Activated naive CD4-positive, alpha-beta T cell treated with anti-CD3 and anti-CD28 coated beads, Interleukin-2, amount 10 ng/mL, durations not matched to agents 7 days and 5 days (primary cell): ENCODE results near the gene TMEM156.
A peak's percentile ranks its signal among the peaks of the same experiment; 100 is the strongest.
"Not testable (repeated sequence)": the region's sequence is repeated elsewhere in the genome, so short reads cannot be mapped to it uniquely, and the experiment has no call there.

Source experiments
- CTCF ChIA-PET: fragments of 350-600 bp; sonication (Branson Sonifier 250); formaldehyde crosslinking; loops from one replicate; lab custom pipeline; 2021; ENCODE audit warnings: antibody characterized with exemption; lab: Charles Lee
- DNase-seq: peaks from one replicate; pipeline ENCODE4 v3.0.0-alpha.2; 2020
- H3K27ac Mint-ChIP-seq: one replicate; pipeline ENCODE4 v1.8.0; 2021; ENCODE audit warnings: mild to moderate bottlenecking, moderate library complexity, mixed read lengths
- H3K27me3 Mint-ChIP-seq: one replicate; pipeline ENCODE4 v1.8.0; 2021; ENCODE audit warnings: mild to moderate bottlenecking, mixed read lengths
- H3K36me3 Mint-ChIP-seq: one replicate; pipeline ENCODE4 v1.8.0; 2021; ENCODE audit warnings: mixed read lengths
- H3K4me1 Mint-ChIP-seq: one replicate; pipeline ENCODE4 v1.8.0; 2021; ENCODE audit warnings: mixed read lengths
- H3K4me3 Mint-ChIP-seq: one replicate; pipeline ENCODE4 v1.8.0; 2021; ENCODE audit warnings: mild to moderate bottlenecking, moderate library complexity, mixed read lengths
- H3K9me3 Mint-ChIP-seq: one replicate; pipeline ENCODE4 v1.8.0; 2021; ENCODE audit warnings: mixed read lengths

TMEM156 gene

DNA sequence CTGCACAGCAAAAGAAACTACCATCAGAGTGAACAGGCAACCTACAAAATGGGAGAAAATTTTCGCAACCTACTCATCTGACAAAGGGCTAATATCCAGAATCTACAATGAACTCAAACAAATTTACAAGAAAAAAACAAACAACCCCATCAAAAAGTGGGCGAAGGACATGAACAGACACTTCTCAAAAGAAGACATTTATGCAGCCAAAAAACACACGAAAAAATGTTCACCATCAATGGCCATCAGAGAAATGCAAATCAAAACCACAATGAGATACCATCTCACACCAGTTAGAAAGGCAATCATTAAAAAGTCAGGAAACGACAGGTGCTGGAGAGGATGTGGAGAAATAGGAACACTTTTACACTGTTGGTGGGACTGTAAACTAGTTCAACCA, 30.2 kb downstream of the TMEM156 start:
- H3K36me3 Mint-ChIP-seq: peaks cover 55% of the 10 kb centered on the region
- H3K27ac Mint-ChIP-seq, DNase-seq: not testable (repeated sequence)

DNA sequence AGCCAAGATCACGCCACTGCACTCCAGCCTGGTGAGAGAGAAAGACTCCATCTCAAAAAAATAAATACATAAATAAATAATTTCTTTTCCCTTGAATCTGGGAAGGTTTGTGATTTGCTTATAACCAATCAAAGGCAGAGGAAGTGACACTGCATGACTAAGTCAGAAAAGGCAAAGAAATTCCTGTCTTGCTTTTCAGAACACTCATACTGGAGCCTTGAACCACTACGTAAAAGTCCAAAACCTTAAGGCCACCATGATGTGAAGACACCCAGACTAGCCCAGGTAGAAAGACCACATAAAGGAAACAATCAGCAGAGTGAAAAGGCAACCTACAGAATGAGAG, 36.6 kb downstream of the TMEM156 start:
- H3K9me3 Mint-ChIP-seq: peaks cover 8% of the 10 kb centered on the region
- H3K4me3 Mint-ChIP-seq: no peak overlapping the region
- no peaks in the 10 kb centered on the region for H3K27me3 Mint-ChIP-seq
- peaks cover 9% of the 10 kb centered on the region for H3K4me1 Mint-ChIP-seq
- DNase-seq: no peak
- H3K36me3 Mint-ChIP-seq: peaks cover 67% of the 10 kb centered on the region
- CTCF ChIA-PET: interaction anchor here (1.3 kb wide), 1 partner anchor 93 kb away, joined by 4 read pairs; no protein-coding TSS in a partner anchor
- H3K27ac Mint-ChIP-seq: no peak overlapping the region

More for the DNA sequence above, 30.2 kb downstream of the TMEM156 start:
- H3K4me1 Mint-ChIP-seq, H3K27me3 Mint-ChIP-seq, H3K4me3 Mint-ChIP-seq, CTCF ChIA-PET: not testable (repeated sequence)
- H3K9me3 Mint-ChIP-seq: peaks cover 15% of the 10 kb centered on the region

DNA sequence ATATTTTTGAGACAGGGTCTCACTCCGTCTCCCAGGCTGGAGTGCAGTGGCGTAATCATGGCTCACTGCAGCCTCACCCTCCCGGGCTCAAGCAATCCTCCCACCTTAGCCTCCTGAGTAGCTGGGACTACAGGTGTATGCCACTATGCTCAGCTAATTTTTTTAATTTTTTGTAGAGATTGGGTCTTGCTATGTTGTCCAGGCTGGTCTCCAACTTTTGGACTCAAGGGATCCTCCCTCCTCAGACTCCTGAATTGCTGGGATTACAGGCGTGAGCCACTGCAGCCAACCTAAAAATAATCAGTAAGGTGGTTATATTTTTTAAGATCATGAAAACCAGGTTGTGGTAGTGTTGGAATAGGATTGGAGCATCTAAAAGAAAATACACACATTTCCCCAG, 38.1 kb downstream of the TMEM156 start:
- DNase-seq: no peak
- Mint-ChIP-seq H3K4me3 (no peak overlapping the region), H3K9me3 (no peaks in the 10 kb centered on the region), H3K27me3 (no peaks in the 10 kb centered on the region), H3K36me3 (peaks cover 63% of the 10 kb centered on the region), H3K27ac (no peak overlapping the region), H3K4me1 (peaks cover 15% of the 10 kb centered on the region)
- CTCF ChIA-PET: interaction anchor here (0.5 to 2.1 kb wide), 5 partner anchors 9 to 94 kb away, joined by 3 to 9 read pairs (median 4); no protein-coding TSS in a partner anchor

DNA sequence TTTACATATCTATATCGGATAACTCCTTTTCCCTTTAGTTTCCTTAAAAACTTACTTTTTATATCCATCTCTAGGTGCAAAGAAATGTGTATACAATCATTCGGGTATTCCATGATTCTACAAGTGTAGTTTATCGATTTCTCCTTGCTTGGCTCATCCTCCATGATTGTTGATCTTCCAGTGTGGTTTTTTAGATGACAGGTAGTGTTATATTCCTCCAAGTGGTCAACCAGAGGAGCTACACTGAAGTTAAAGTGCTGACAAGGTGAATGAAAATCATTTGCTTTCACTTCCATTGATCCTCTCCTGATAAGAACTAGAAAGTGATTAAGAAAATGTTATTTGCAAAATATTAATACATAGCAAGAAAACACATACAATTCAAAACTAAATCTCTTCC, 38.5 kb downstream of the TMEM156 start:
- no peaks in the 10 kb centered on the region for H3K27me3 Mint-ChIP-seq
- DNase-seq: no peak
- no peak overlapping the region for H3K4me3 Mint-ChIP-seq
- H3K9me3 Mint-ChIP-seq: no peaks in the 10 kb centered on the region
- peaks cover 19% of the 10 kb centered on the region for H3K4me1 Mint-ChIP-seq
- no peak overlapping the region for H3K27ac Mint-ChIP-seq
- peaks cover 65% of the 10 kb centered on the region for H3K36me3 Mint-ChIP-seq
- CTCF ChIA-PET: interaction anchor here (0.5 to 2.1 kb wide), 4 partner anchors 9 to 232 kb away, joined by 3 to 9 read pairs (median 5); no protein-coding TSS in a partner anchor

DNA sequence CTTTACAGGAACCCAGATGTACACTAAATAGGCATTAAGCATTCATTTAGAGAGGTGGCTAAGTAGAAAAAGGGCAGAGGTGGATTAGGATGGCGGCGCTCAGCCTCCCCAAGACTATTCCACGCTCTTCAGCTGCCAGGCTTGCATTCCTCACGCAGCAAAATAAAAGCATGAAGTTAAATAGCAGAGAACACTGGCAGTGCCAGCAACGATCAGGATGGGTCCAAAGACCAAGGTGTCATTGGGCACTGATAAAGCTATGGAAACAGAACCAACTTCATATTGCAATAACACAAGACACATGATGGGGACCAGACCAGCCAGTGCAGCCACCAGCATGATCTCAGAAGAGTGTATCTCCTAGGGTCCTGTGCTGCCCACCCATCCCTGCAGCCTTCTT, 42.0 kb downstream of the TMEM156 start:
- Mint-ChIP-seq H3K9me3 (no peaks in the 10 kb centered on the region), H3K4me1 (peaks cover 50% of the 10 kb centered on the region), H3K36me3 (peaks cover 68% of the 10 kb centered on the region), H3K27me3 (no peaks in the 10 kb centered on the region), H3K27ac (peak overlapping the region; percentile 14), H3K4me3 (no peak overlapping the region)
- CTCF ChIA-PET: interaction anchor here (0.8 kb wide), 1 partner anchor 38 kb away, joined by 3 read pairs; no protein-coding TSS in a partner anchor
- no peak for DNase-seq

DNA sequence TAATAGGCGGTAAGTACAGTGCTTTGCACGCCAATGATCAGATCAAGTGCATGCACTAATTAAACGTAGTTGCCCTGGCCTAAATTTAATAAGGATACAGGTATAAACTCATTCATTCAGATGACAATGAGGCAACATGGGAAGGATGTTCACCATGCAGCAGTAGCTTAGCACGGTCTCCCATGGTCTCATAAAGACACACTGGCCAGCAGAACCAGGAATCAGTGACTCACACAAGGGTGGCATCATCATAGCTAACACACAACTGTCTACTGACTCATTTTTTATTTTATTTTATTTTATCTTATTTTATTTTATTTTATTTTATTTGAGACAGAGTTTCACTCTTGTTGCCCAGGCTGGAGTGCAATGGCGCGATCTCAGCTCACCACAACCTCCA, 42.7 kb downstream of the TMEM156 start:
- Mint-ChIP-seq H3K9me3 (no peaks in the 10 kb centered on the region), H3K27me3 (no peaks in the 10 kb centered on the region), H3K27ac (no peak overlapping the region), H3K4me1 (peaks cover 55% of the 10 kb centered on the region), H3K36me3 (peaks cover 65% of the 10 kb centered on the region), H3K4me3 (no peak overlapping the region)
- CTCF ChIA-PET: interaction anchor here (1.5 kb wide), 1 partner anchor 14 kb away, joined by 3 read pairs; no protein-coding TSS in a partner anchor
- no peak for DNase-seq

DNA sequence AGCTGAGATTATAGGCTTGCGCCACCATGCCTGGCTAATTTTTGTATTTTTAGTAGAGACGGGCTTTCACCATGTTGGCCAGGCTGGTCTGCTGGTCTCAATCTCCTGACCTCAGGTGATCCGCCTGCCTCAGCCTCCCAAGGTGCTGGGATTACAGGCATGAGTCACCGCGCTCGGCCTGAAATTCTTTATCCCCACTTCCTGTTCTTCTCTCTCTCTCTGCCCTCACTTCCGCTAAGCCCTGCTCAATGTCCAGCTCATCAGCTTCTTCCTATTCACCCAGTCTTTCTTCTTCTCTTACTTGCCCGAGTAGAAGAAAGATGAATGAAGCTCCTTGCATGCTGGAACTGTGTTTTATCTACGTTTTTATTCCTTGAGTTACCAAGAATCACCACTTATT, 43.9 kb downstream of the TMEM156 start:
- peaks cover 66% of the 10 kb centered on the region for H3K36me3 Mint-ChIP-seq
- CTCF ChIA-PET: interaction anchor here (0.9 to 1.5 kb wide), 2 partner anchors 15 to 40 kb away, joined by 3 to 4 read pairs; no protein-coding TSS in a partner anchor
- not testable (repeated sequence) for H3K27me3 Mint-ChIP-seq, H3K9me3 Mint-ChIP-seq, DNase-seq, H3K4me3 Mint-ChIP-seq
- H3K27ac Mint-ChIP-seq: peak overlapping the region; percentile 73
- peaks cover 63% of the 10 kb centered on the region for H3K4me1 Mint-ChIP-seq

DNA sequence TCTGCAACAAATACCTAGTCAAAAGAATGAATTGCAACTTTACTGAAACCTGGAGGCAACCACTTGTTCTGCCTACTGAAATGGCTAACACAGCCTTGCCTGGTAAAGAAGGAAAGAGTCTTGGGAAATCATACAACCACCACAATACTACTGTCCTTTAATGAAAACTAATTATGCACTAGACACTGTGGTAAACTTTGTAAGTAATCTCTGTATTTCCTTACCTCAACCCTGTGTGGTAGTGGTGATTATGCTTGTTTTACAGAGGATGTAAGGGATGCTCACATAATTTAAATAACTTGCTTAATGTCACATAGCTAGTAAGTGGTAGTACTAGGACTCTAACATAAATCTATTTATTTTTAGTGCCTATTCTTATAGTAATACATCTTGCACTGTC, 44.7 kb downstream of the TMEM156 start:
- Mint-ChIP-seq H3K27me3 (no peaks in the 10 kb centered on the region), H3K9me3 (no peaks in the 10 kb centered on the region), H3K36me3 (peaks cover 72% of the 10 kb centered on the region), H3K4me1 (peaks cover 69% of the 10 kb centered on the region), H3K27ac (peak overlapping the region; percentile 87), H3K4me3 (no peak overlapping the region)
- DNase-seq: no peak
- CTCF ChIA-PET: interaction anchor here (0.6 to 1.0 kb wide), 3 partner anchors 39 to 228 kb away, joined by 3 to 4 read pairs (median 4); no protein-coding TSS in a partner anchor

DNA sequence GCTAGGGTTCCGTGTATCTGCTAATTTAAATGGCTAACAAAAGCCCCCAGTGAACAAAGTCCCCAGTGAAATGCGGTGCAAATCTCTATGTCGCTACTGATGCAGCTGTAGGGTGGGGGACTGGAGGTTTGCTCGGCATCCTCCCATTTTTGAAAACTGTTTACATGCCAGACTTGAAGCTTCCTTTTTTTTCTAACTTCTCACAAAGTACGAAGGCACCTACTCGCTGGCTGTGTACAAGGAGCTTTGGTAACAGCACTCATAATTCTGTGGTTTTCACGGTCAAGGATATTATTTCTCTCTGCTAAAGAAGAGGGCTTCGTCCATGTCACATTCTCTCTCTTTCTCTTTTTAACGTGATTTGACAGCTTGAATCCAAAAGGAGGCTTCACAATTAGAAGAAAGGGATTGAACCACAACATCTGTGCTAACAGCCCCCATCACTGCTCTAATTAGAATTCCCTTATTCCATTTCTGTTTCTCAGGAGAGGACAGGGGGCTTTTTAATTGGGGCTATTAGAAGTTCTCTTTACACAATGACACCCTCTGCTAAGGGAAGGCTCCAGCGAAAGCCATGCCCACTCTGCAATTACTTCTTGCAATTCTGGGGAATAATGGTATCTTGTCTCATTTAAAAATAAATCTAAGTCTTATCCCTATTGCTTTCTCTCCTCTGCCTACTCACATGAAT, 46.7 kb downstream of the TMEM156 start:
- Mint-ChIP-seq H3K4me3 (peak overlapping the region; percentile 39), H3K9me3 (no peaks in the 10 kb centered on the region), H3K36me3 (peaks cover 78% of the 10 kb centered on the region), H3K27me3 (no peaks in the 10 kb centered on the region), H3K4me1 (peaks cover 82% of the 10 kb centered on the region), H3K27ac (peak overlapping the region; percentile 88)
- CTCF ChIA-PET: interaction anchor here (0.7 to 2.2 kb wide), 9 partner anchors 8 to 226 kb away, joined by 3 to 6 read pairs (median 3); partner anchors contain the start of gene TMEM156
- DNase-seq: no peak

DNA sequence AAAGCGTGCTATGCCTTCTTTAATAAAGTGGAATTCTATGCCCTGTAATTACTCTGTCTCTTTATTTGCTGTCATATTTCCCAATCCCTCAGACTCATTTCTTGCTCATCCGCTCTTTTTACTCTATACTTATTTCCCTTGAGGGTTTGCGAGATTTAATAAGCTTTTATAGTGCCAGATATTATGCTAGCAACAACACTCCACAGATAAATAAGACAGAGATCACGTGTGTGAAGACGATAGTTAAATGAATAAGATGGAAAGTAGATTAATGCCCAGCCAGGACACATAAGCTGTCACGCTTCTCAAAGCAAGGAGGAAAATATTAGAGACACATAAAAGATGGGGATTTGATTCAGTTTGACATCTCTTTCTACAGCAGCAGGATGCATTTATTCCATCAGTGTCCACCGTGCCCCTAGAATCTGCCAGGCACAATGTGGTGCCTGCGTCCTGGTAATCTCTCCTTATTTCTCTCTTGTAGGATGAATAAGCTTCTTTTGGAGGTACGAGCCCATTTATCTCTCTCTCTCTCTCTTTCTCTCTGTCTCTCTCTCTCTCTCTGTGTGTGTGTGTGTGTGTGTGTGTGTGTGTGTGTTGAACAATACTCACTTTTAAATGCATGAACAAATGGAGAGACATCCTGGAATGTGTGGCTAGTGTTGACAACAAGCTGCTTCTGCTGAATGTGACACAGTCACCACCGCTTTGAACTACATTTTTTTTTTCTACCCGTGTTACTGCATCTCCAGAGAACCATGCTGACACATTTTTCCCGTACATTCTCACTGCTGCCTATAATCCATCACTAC, 48.2 kb downstream of the TMEM156 start:
- H3K9me3 Mint-ChIP-seq: no peaks in the 10 kb centered on the region
- H3K27ac Mint-ChIP-seq: peak overlapping the region; percentile 87
- DNase-seq: no peak
- peaks cover 79% of the 10 kb centered on the region for H3K4me1 Mint-ChIP-seq
- peaks cover 77% of the 10 kb centered on the region for H3K36me3 Mint-ChIP-seq
- no peaks in the 10 kb centered on the region for H3K27me3 Mint-ChIP-seq
- CTCF ChIA-PET: interaction anchor here (0.8 to 2.2 kb wide), 6 partner anchors 10 to 224 kb away, joined by 3 to 6 read pairs (median 4); partner anchors contain the start of gene TMEM156
- H3K4me3 Mint-ChIP-seq: no peak overlapping the region

DNA sequence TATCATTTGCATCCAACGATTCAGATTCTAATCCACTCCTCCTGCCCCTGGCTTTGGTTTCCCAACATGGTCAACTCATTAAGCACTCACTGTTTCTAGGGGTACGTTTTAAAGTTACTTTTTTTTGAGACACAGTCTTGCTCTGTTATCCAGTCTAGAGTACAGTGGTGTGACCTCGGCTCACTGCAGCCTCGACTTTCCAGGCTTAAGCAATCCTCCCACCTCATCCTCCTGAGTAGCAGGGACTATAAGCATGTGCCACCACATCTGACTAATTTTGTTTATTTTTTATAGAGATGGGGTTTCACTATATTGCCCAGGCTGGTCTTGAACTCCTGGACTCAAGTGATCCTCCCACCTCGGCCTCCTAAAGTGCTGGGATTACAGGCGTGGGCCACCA, 48.9 kb downstream of the TMEM156 start:
- Mint-ChIP-seq H3K4me3 (no peak overlapping the region), H3K9me3 (no peaks in the 10 kb centered on the region), H3K4me1 (peaks cover 72% of the 10 kb centered on the region)

DNA sequence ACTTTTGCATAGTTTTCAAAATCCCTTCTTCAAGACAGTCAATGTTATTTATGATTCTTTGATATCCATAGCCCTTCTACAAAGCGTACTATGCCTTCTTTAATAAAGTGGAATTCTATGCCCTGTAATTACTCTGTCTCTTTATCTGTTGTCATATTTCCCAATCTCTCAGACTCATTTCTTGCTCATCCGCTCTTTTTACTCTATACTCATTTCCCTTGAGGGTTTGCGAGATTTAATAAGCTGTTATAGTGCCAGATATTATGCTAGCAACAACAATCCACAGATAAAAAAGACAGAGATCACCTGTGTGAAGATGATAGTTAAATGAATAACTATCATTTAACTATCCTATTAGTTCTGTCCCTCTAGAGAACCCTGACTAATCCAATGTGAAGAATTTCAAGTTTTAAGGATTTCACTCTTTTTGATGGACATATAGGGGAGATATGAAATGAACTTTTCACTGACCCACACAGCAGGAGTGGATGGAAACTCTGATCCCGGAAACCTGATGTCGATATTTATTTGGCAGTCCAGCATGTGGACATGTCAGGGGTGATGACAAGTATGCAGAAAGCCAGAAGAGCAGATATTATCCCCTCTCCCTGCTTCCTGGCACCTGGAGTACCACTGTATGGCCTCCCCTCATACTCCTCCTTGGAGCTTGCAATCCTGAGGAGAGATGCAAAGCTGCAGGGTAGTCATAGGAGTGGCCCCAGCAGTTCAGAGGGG, 49.7 kb downstream of the TMEM156 start:
- CTCF ChIA-PET: interaction anchor here (1.0 kb wide), 1 partner anchor 9 kb away, joined by 3 read pairs; no protein-coding TSS in a partner anchor
- H3K27ac Mint-ChIP-seq: peak overlapping the region; percentile 12
- H3K27me3 Mint-ChIP-seq: no peaks in the 10 kb centered on the region
- peaks cover 78% of the 10 kb centered on the region for H3K36me3 Mint-ChIP-seq
- DNase-seq: no peak
- peaks cover 65% of the 10 kb centered on the region for H3K4me1 Mint-ChIP-seq
- no peak overlapping the region for H3K4me3 Mint-ChIP-seq
- H3K9me3 Mint-ChIP-seq: no peaks in the 10 kb centered on the region

More for the DNA sequence above, 48.9 kb downstream of the TMEM156 start:
- DNase-seq: no peak
- H3K27ac Mint-ChIP-seq: peak overlapping the region; percentile 73
- peaks cover 77% of the 10 kb centered on the region for H3K36me3 Mint-ChIP-seq
- H3K27me3 Mint-ChIP-seq: no peaks in the 10 kb centered on the region
- CTCF ChIA-PET: interaction anchor here (1.6 kb wide), 1 partner anchor 80 kb away, joined by 3 read pairs; no protein-coding TSS in a partner anchor

DNA sequence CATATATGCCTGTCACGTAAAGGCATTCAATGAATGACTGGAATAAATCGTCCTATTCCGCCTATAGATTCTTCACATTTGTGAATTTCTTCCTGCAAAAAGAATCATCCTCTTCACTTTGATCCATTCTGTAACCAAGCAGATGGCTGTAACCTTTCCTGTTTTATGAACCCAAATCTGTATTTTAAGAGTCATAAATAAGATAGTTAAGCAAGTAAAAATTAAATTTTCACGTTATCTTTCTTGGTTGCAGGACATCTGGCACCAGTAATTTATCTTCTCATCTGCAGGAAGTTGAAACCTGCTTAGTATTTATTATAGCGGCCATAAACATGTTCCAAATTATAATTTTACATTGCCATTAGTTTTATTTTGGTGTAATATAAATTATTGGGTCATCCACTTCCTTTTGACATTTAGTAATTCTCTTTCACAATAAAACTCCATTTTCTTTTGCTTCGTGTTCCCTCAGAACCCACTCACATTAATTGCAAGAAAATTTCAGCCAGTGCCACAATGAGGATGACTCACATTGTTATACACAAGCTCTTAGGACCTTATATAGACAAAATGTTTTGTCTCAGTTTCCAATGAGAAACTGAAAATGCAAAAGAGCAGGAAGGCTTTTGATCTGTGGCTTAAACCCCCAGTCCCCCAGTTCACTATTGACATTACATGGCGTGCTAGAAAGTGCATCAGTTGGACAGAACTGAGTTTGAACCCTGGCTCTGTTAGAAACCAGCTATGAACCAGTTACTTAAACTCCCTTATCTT, 51.1 kb downstream of the TMEM156 start:
- Mint-ChIP-seq H3K27me3 (no peaks in the 10 kb centered on the region), H3K4me3 (no peak overlapping the region), H3K36me3 (peaks cover 78% of the 10 kb centered on the region), H3K9me3 (no peaks in the 10 kb centered on the region), H3K4me1 (peaks cover 54% of the 10 kb centered on the region), H3K27ac (peak overlapping the region; percentile 76)
- peak; percentile 21 for DNase-seq
- CTCF ChIA-PET: interaction anchor here (1.4 kb wide), 1 partner anchor 78 kb away, joined by 3 read pairs; no protein-coding TSS in a partner anchor
